ENCODE data around the gene BPIFB2.

BPIFB2 gene

DNA sequence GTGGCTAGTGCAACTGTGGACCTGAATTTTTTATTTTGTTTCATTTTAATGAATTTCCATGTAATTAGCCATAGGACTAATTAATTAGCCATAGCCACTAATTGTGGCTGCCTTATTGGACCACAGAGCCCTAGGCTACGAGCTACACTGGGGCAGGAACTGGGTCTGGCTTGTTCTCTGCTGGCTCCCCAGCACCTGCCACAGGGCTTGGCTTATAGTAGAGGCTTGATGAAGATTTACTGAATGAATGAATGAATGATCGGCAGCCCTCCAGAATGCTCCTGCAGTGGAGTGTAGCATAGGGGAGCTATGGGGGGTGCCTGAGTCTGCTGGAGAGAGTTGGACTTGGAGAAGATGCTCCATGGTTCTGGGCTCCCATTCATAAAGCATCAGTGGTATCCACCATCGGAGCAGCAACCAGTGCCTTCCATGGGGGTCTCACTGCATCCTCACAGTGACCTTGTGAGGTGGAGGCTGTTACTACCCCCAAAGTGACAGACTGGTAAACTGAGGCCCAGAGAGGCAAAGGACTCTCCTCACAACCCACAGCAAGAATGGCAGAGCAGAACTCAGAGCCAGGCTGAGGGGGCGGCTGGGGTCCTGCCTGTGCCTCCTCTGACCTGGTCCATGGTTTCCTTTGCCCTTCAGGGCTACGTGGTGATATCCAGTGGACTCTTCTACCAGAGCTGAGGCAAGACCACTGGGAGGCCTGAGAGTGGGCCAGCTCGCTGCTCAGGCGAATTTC is 15.4 kb downstream of the BPIFB2 start:
- no peak for DNase-seq

DNA sequence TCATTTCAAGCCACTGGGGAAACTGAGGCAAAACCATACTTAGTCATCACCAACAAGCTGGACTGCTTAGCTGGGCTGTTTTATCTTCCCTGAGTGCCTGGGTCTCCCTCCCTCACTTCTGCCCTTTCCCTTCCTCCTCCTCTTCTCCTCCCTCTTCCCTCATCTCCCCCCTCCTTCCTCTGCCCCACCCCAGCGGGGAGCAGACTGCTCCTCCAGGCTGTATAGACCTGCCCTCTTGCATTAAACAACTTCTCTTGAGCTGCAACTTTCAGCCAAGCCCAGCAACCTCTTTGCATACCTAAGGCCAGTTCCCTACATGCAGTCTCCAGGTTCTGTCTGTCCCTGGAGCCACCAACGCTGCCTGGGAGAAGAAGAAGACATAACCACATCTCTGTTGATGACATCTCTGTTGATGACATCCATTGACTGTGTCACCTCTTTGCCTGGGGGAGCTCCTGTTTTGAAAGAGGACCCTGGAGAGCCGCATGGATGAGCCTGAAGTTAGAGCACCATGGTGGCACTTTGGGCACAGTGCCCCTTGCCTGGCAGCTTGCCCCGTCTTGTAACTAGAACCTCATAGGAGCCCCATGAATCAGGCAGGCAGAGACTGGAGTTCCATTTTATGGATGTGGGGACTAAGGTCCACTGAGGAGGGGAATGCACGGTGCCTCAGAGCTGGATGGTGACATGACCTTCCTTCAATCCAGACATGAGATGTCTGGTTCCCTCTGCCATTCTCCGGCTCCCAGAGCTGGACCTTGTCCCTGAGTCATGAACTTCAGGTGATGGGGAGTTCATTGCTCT is 16.1 kb downstream of the BPIFB2 start:
- no peak for DNase-seq

DNA sequence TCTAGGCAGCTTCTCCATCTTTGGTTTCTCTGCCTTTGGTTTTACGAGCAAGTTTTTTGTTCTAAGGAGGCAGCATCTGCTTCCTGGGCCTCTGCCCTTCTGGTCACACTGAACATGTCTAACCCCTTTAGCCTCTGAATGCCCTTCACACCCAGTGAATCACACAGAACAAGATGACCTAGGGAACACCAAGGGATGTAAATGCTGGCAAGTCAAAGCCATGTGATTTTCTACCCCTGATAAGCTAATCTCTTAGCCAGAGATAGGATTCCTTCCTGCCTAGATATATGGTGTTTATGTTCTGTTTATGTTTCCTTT is 16.7 kb downstream of the BPIFB2 start:
- DNase-seq: no peak

- no peak for DNase-seq
Observed at GRCh38 chr20:33024609-33025317, 17.3 kb downstream of the BPIFB2 start.

DNA sequence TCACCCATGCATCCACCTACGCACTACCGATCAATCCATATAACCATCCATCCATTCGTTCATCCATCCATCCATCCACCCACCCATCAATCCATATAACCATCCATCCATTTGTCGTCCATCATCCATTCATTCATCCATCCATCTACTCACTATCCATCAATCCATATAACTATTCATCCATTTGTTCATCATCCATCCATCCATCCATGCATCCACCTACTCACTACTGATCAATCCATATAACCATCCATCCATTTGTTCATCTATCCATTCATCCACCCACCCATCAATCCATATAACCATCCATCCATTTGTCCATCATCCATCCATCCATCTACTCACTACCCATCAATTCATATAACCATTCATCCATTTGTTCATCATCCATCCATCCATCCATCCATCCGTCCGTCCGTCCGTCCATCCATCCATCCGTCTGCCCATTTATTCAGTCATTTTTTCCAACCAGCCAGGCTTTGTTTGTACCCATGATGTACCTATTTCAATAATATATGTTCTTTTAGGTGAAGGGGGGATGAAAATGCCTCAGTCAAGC is 17.9 kb downstream of the BPIFB2 start:
- DNase-seq: no peak

GRCh38 chr20:33026072-33026778 is 18.7 kb downstream of the BPIFB2 start:
- no peak for DNase-seq

- no peak for DNase-seq
Observed at GRCh38 chr20:33026779-33027759, 19.6 kb downstream of the BPIFB2 start.

DNA sequence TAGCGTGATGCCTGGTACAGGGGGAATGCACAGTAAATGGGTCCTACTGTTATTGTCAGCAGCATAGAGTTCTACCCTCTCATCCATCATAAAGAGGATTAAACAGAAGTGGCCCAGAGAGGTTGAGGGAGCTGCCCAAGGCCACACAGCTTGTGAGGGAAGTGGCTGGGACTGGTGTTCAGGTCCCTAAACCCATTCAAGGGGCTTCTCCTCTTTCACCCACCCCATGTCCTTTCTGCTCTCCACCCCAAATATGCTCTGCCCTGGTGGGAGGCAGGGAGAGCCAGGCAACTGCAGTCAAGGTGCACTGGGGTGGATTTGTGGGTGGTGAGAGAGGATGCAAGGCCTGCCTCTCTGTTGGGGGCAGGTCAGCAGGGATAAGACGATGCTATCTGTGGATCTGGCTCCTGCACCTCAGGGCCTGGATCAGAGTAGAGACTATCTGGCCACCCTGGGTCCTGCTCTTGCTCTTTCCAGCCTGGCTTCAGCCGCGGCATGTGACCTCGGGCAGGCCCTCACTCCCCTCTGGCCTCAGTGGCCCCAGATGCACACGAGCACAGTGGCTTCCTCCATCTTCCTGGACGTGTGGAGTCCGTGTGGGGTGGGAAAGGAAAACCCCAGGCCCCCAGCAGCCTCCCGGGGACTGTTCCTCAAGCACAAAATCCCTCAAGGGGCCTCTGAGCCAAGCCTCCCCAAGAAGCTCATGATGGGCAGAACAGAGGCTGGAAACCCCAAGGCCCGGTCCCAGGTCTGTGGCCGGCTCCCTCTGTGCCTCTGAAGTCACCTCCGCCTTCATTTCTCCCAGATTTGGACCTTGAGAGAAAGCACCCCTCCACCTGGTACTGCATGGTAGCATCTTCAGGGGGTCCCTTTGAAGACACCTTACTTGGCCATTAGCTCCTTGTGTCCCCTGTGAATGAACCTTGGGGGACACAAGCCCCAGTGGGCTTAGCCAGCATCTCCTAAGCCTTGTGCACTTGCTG is 20.6 kb downstream of the BPIFB2 start:
- no peak for DNase-seq

DNA sequence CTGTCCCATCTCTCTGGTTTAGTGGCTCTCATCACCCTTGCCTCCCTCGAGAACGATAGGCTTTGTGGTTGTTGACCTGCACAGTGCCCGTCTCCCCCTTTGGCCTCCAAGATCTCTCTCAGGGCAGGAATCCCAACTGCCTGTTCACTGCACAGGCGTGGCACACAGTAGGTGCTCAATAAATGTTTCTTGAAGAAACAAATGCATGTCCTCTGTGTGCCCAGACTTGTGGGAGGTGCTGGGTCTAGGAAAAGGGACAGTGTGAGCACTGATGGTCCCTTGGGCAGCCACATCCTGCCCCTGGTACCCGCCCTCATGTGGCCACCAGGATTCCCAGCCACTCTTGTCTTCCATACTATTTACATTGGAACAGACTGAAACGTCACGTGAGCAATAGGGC is 21.4 kb downstream of the BPIFB2 start:
- no peak for DNase-seq

DNA sequence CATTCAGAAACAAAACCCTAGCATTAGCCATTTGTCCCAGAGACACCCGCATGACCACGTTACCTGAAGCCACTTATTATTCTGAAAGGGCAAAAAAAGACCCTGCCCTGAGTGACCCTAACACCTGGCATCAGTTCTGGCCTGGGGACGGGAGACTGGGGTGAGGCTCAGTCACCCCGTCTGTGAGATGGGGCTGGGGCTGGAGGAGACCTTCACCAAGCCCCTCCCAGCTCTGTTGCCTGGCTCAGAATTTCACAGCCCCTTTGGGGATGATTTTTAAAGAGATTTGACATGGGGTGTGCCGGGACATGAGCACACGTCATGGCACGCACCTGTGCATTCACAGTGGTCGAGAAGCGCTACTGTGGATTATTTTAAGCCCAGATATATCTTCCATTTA is 22.6 kb downstream of the BPIFB2 start:
- DNase-seq: no peak

DNA sequence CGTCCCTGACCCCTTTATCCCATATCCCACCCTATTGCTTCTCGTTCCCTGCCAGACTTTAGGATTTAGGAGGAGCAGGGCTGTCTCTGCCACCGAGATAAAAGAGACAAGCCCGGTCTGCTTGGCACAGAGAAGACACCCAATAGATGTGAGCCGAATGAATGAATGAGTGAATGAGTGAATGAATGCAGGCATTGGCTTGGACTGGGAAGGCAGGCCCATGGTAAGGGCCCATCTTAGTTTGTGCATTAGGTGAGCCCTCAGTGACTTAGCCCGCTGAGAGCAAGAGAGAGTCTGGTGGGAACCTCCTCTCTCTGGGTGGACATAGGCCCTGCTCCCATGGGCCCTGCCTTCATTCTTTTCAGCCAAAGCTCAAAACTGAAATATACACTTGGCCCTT is 23.1 kb downstream of the BPIFB2 start:
- DNase-seq: no peak

GRCh38 chr20:33031531-33031930 is 24.0 kb downstream of the BPIFB2 start, which contains the start of gene BPIFB6:
Gene BPIFB6 (plus strand): TSS chr20:33031648. CDS start chr20:33031648, 0 bp downstream.
- DNase-seq: no peak

- DNase-seq: no peak
Observed at GRCh38 chr20:33032555-33032954, 25.1 kb downstream of the BPIFB2 start.

DNA sequence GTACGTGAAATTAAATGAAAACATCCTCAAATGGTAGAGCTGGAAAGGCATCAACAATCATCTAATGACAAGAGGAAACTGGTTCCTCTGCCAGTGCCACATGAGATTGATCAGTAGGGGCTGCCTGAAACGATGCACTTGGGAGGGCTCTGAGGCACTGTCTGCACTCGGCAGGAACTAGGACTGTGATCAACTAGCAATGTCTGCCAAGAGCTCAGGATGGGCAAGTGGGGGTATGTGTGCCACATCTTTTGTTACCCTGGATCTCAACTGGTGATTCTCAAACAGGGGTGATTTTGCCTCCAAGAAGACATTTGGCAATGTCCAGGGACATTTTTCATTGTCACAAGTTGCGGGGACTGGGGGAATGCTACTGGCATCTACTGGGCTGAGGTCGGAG is 25.9 kb downstream of the BPIFB2 start:
- DNase-seq: no peak

DNA sequence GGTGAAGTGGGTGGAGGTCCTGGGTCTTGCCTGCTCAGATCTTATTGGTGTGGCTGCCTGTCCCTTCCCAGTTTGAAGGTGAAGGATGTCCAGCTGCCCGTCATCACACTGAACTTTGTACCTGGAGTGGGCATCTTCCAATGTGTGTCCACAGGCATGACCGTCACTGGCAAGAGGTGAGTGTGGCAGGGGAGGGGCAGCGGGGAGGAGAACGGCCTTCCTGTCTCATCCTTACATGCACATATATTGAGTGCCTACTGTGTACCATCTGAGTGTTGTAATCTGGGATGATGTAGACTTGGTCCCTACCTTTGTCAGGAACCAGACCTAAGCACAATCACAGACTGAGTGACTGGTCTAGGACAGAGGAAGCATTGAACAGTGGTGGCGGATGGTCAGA is 26.6 kb downstream of the BPIFB2 start:
- no peak for DNase-seq

- no peak for DNase-seq
Observed at GRCh38 chr20:33034901-33035492, 27.5 kb downstream of the BPIFB2 start.

DNA sequence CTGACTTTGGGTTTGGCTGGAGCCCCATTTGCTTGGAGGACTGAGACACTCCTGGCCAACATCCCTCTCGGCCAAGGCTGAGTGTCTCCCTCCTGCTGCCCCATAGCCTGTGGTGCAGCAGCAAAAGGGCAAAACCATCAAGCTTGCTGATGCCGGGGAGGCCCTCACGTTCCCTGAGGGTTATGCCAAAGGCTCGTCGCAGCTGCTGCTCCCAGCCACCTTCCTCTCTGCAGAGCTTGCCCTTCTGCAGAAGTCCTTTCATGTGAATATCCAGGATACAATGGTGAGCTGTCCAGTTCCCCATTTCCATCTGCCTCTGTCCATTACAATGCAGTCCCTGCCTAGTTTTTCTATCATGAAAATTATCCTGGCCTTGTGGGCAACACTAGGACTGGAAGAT is 30.0 kb downstream of the BPIFB2 start:
- no peak for DNase-seq

DNA sequence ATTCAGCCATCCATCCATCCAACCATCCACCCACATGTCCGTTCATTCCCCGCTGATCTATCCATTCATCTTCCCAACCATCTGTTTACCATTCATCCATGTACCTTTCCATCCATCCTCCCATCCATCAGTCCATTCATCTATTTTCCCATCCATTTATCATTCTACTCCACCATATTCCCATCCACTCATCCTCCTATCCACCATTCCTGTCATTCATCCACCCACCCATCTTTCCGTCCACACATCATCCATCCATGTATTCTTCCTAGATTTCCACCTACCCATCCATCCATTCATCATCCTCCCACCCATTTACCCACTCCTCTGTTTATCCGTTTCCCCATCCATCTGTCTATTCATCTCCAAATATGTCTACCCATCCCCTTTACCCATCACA is 30.7 kb downstream of the BPIFB2 start:
- DNase-seq: no peak

DNA sequence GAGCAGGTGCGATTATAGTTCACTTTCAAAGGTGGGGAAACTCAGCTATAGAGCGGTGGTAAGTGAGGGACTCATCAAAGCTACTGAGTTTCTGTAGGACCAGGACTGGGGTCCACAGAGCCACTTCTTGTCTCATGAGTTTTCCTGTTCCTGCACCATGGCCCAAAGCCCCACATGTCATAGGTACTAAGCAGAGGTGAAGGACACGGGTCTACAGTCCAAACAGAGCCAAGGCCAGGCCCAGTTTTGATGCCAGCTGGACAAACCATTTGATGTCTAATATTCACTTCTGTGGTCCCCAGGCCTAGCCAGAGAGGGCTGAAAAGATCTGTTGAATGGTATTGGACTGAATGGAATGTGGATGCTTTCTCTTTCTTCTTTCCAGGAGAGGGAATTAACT is 34.9 kb downstream of the BPIFB2 start:
- DNase-seq: no peak

Measured in retina (tissue), 1 donor.